NCI-H748 (cell line): ENCODE measurements around the gene UBL7.
A peak's percentile ranks its signal among the peaks of the same experiment; 100 is the strongest.

Experiments used
- DNase-seq: peaks from one replicate; lab custom pipeline; 2025; ENCODE audit not compliant: unreplicated experiment; lab: John Stamatoyannopoulos, UW

Gene UBL7

GRCh38 chr15:74442063-74442462 lies 18.9 kb downstream of the UBL7 start:
- no peak for DNase-seq

- no peak for DNase-seq
These were observed 19.6 kb downstream of the UBL7 start for GRCh38 chr15:74441248-74441941.

- DNase-seq = peak; percentile 52
These were observed 22.1 kb downstream of the UBL7 start for GRCh38 chr15:74438721-74439316.

- DNase-seq = no peak
These were observed 22.8 kb downstream of the UBL7 start for GRCh38 chr15:74438206-74438605.

- no peak for DNase-seq
These were observed 26.5 kb downstream of the UBL7 start for GRCh38 chr15:74434263-74435136.

- DNase-seq = peak; percentile 78
These were observed 27.2 kb downstream of the UBL7 start, which contains the start of gene SEMA7A for GRCh38 chr15:74433592-74434262. TSS of gene SEMA7A (minus strand) at chr15:74433958. CDS start at chr15:74433918, 40 bp downstream.

- DNase-seq = peak; percentile 49
These were observed 27.9 kb downstream of the UBL7 start for GRCh38 chr15:74432968-74433591.

GRCh38 chr15:74432271-74432967 lies 28.5 kb downstream of the UBL7 start:
- no peak for DNase-seq

- DNase-seq = no peak
These were observed 29.3 kb downstream of the UBL7 start for GRCh38 chr15:74431645-74432044.

GRCh38 chr15:74431116-74431515 lies 29.8 kb downstream of the UBL7 start:
- DNase-seq = no peak

GRCh38 chr15:74430510-74430951 lies 30.4 kb downstream of the UBL7 start:
- no peak for DNase-seq

- no peak for DNase-seq
These were observed 31.1 kb downstream of the UBL7 start for GRCh38 chr15:74429781-74430400.

- no peak for DNase-seq
These were observed 31.8 kb downstream of the UBL7 start for GRCh38 chr15:74428970-74429780.

- no peak for DNase-seq
These were observed 32.5 kb downstream of the UBL7 start for GRCh38 chr15:74428442-74428787.

GRCh38 chr15:74427607-74428441 lies 33.1 kb downstream of the UBL7 start:
- no peak for DNase-seq

- no peak for DNase-seq
These were observed 34.3 kb downstream of the UBL7 start for GRCh38 chr15:74426404-74427281.

- DNase-seq = no peak
These were observed 35.3 kb downstream of the UBL7 start for GRCh38 chr15:74425630-74426029.
